Ovary (tissue), 9 donors: ENCODE data around the gene SNORC. TPM values are rescaled to one million over a fixed set of nuclear protein-coding genes. Genes with fewer than 3 reads are reported as not detected.

Experiments
- DNase-seq, 5 donors: peaks; one replicate each; pipeline ENCODE4 v3.0.0-alpha.2; 2019 to 2020
- H3K27ac ChIP-seq, 2 donors: fragments of 200-600 bp; one replicate each; pipeline versions ENCODE4 v1.5.1 to v1.8.0; 2019 to 2022
- H3K27me3 ChIP-seq: fragments of 200-600 bp; one replicate; pipeline ENCODE4 v1.8.0; 2022
- H3K36me3 ChIP-seq: fragments of 200-600 bp; sonication (generic); one replicate; pipeline ENCODE4 v1.5.1; 2019
- H3K4me1 ChIP-seq: one replicate; pipeline ENCODE4 v1.8.1; 2013; ENCODE audit warnings: mild to moderate bottlenecking, moderate library complexity; ENCODE audit not compliant: insufficient read depth
- H3K4me3 ChIP-seq: fragments of 200-600 bp; sonication (generic); one replicate; pipeline ENCODE4 v1.5.1; 2017
- H3K9me3 ChIP-seq, 2 donors: fragments of 200-600 bp in 1 of 2; sonication (generic) in 1 of 2; one replicate each; pipeline versions ENCODE4 v1.5.1 to v1.8.1; 2013 to 2019; ENCODE audit warnings: mild to moderate bottlenecking in 1 of 2, moderate library complexity in 1 of 2
- CTCF ChIP-seq, 3 donors: fragments of 450-650 bp in 2 of 3; fragments of 200-600 bp in 1 of 3; IDR thresholded peaks; one replicate each; pipeline versions ENCODE4 v1.5.1 to v1.8.0; 2016 to 2022; ENCODE audit warnings: antibody characterized with exemption in 3 of 3, mild to moderate bottlenecking in 1 of 3
- EP300 ChIP-seq: sonication (generic); formaldehyde crosslinking; IDR thresholded peaks from one replicate; pipeline ENCODE4 v1.6.1; 2017; ENCODE audit warnings: antibody characterized with exemption
- POLR2A ChIP-seq: fragments of 450-650 bp; IDR thresholded peaks from one replicate; pipeline ENCODE4 v1.6.1; 2017; ENCODE audit warnings: antibody characterized with exemption, mild to moderate bottlenecking, moderate library complexity
- WGBS, 3 donors: extraction: QIAGEN DNeasy Blood & Tissue Kit in 1 of 3; methylation state at CpG; one replicate each; pipeline versions ENCODE4 v1.1.5 to v1.1.7; 2013 to 2017; 5-methylcytosine and 5-hydroxymethylcytosine counted together
- intact Hi-C, 4 donors: fragments of 100-400 bp; cut with DNase I; formaldehyde crosslinking; loops; one replicate each; pipeline versions ENCODE4 v1.11.0 to v1.15.1; 2022 to 2023
- polyA plus RNA-seq, 2 donors: library from polyadenylated mRNA; stranded (reverse); fragments of 200-250 nt in 1 of 2; fragments of 350-450 nt in 1 of 2; fragmentation: Illumina TruSeq in 1 of 2; extraction: RNeasy Lipid Tissue Mini Kit (QIAGEN cat#74804) in 1 of 2; gene quantifications; one replicate each; pipeline ENCODE4 v1.2.3, GENCODE V29; 2013 to 2014
- total RNA-seq, 7 donors: library from RNA; depleted of rRNA in 2 of 7; stranded (reverse); fragments of >200 nt in 2 of 7; fragmentation: NEBNext Ultra II Directional in 3 of 7; extraction: Animal tissue kit (Norgen Biotek cat#: 25700) in 3 of 7; gene quantifications; one replicate each; pipeline versions ENCODE4 v1.1.0 to v1.2.4, GENCODE V29; 2016 to 2023
- donor health status: DM: no; HTN: no; CAD: no; lungs with moderate emphysema.
- donor health status: DM: no; HTN: no; CAD: no.
- donor health status: Bipolar disorder and iron deficiency.
- donor health status: DM: yes; HTN: yes; CAD: no.
- donor health status: DM: no; HTN: no; CAD: no.
- donor health status: DM: yes; HTN: yes; CAD: no.

Gene SNORC
- total and polyA plus RNA-seq, 9 donors: 0.10 to 2.9 (median 1.1) TPM

- no peak overlapping the region for H3K4me3 ChIP-seq
- H3K27ac ChIP-seq: no peak overlapping the region
- TF ChIP-seq EP300 (no peak), POLR2A (no peak), CTCF (IDR thresholded peaks at IDR 0.05) (no peak)
- no peak for DNase-seq
- peaks cover 0 to 5% of the 10 kb centered on the region in 2 donors for H3K9me3 ChIP-seq
- WGBS, 3 donors: 70 to 77% (median 71%) methylated on average over 11 of the region's 11 CpGs
- no peaks in the 10 kb centered on the region for H3K27me3 ChIP-seq
- H3K36me3 ChIP-seq: no peaks in the 10 kb centered on the region
- H3K4me1 ChIP-seq: no peaks in the 10 kb centered on the region
- intact Hi-C loops: no loop called here
Observed at GRCh38 chr2:232920055-232920454, 50.0 kb downstream of the SNORC start.

- Histone ChIP-seq H3K4me1 (no peaks in the 10 kb centered on the region), H3K36me3 (no peaks in the 10 kb centered on the region), H3K9me3 (peaks cover 0 to 5% of the 10 kb centered on the region in 2 donors), H3K27ac (no peak overlapping the region), H3K27me3 (no peaks in the 10 kb centered on the region), H3K4me3 (no peak overlapping the region)
- TF ChIP-seq POLR2A: no peak
- TF ChIP-seq CTCF (IDR thresholded peaks at IDR 0.05): no peak
- TF ChIP-seq EP300: no peak
- WGBS, 3 donors: 58 to 77% (median 65%) methylated on average over 3 of the region's 3 CpGs
- no peak for DNase-seq
- intact Hi-C loops: no loop called here
Observed at GRCh38 chr2:232920760-232921159, 50.7 kb downstream of the SNORC start.

- no peak for TF ChIP-seq CTCF (IDR thresholded peaks at IDR 0.05)
- no peak for TF ChIP-seq EP300
- TF ChIP-seq POLR2A: no peak
- no peaks in the 10 kb centered on the region for H3K36me3 ChIP-seq
- no peak overlapping the region for H3K4me3 ChIP-seq
- peaks cover 3% of the 10 kb centered on the region for H3K4me1 ChIP-seq
- H3K27me3 ChIP-seq: no peaks in the 10 kb centered on the region
- peaks cover 0 to 7% of the 10 kb centered on the region in 2 donors for H3K9me3 ChIP-seq
- H3K27ac ChIP-seq: no peak overlapping the region
- no peak for DNase-seq
- intact Hi-C loops: no loop called here
Observed at GRCh38 chr2:232924433-232924832, 54.4 kb downstream of the SNORC start.

- Histone ChIP-seq H3K27me3 (no peaks in the 10 kb centered on the region), H3K4me3 (no peak overlapping the region), H3K27ac (no peak overlapping the region), H3K36me3 (no peaks in the 10 kb centered on the region), H3K9me3 (peaks cover 0 to 9% of the 10 kb centered on the region in 2 donors), H3K4me1 (peaks cover 3% of the 10 kb centered on the region)
- 35 to 53% (median 43%) methylated on average over 11 of the region's 11 CpGs for WGBS, 3 donors
- no peak for TF ChIP-seq EP300
- TF ChIP-seq CTCF (IDR thresholded peaks at IDR 0.05): no peak
- no peak for TF ChIP-seq POLR2A
- intact Hi-C loops: no loop called here
- DNase-seq: no peak
Observed at GRCh38 chr2:232925153-232925820, 55.2 kb downstream of the SNORC start.
